Left lung (tissue), 10 donors: Measurements from ENCODE around the gene MRGPRX2. TPM values are rescaled to one million over a fixed set of nuclear protein-coding genes. Genes with fewer than 3 reads are reported as not detected.

Experiments used
- ATAC-seq: fragments of 200-7000 bp; cut with Tn5 transposase; one replicate; pipeline ENCODE4 v1.9.1; 2020; ENCODE audit warnings: moderate library complexity
- DNase-seq, 4 donors: peaks; one replicate each; pipeline ENCODE4 v3.0.0-alpha.2; 2013 to 2020
- H3K27ac ChIP-seq, 2 donors: fragments of 200-600 bp; sonication (generic) in 1 of 2; one replicate each; pipeline versions ENCODE4 v1.5.0 to v1.8.0; 2020 to 2021
- H3K27me3 ChIP-seq, 2 donors: fragments of 200-600 bp; sonication (generic) in 1 of 2; one replicate each; pipeline versions ENCODE4 v1.5.0 to v1.8.0; 2020 to 2021
- H3K36me3 ChIP-seq, 2 donors: fragments of 200-600 bp; sonication (generic) in 1 of 2; one replicate each; pipeline versions ENCODE4 v1.5.0 to v1.8.0; 2020 to 2021
- H3K4me1 ChIP-seq, 2 donors: fragments of 200-600 bp; one replicate each; pipeline ENCODE4 v1.8.0; 2021
- H3K4me3 ChIP-seq, 2 donors: fragments of 200-600 bp; sonication (generic) in 1 of 2; one replicate each; pipeline versions ENCODE4 v1.5.0 to v1.8.0; 2020 to 2021; ENCODE audit warnings: mild to moderate bottlenecking in 1 of 2
- H3K9me3 ChIP-seq, 2 donors: fragments of 200-600 bp; sonication (generic) in 1 of 2; one replicate each; pipeline versions ENCODE4 v1.5.0 to v1.8.0; 2020 to 2021
- CTCF ChIP-seq, 2 donors: fragments of 200-600 bp; sonication (generic) in 1 of 2; IDR thresholded peaks; one replicate each; pipeline versions ENCODE4 v1.5.0 to v1.8.0; 2021; ENCODE audit warnings: antibody characterized with exemption in 2 of 2
- intact Hi-C, 2 donors: fragments of 100-400 bp; cut with DNase I; formaldehyde crosslinking; loops; one replicate each; pipeline versions ENCODE4 v1.11.2 to v1.14.2; 2022
- polyA plus RNA-seq, 6 donors: library from polyadenylated mRNA; unstranded; fragments of 120-200 nt; gene quantifications; one replicate each; pipeline ENCODE4 v1.2.1, GENCODE V29; 2013; ENCODE audit not compliant: insufficient read length in 6 of 6
- total RNA-seq, 2 donors: library from RNA; stranded (reverse); fragmentation: NEBNext Ultra II Directional; extraction: Animal tissue kit (Norgen Biotek cat#: 25700); gene quantifications; one replicate each; pipeline ENCODE4 v1.2.1, GENCODE V29; 2021
- donor health status: DM: no; HTN: yes; CAD: no.
- donor health status: DM: no; HTN: no; CAD: no.

The MRGPRX2 gene
- total and polyA plus RNA-seq, 8 donors, result not detected

- DNase-seq, result no peak
- peak; percentile 85 for ATAC-seq
- no peak overlapping the region for H3K4me3 ChIP-seq
- H3K27ac ChIP-seq, result no peak overlapping the region
- no peaks in the 10 kb centered on the region for H3K27me3 ChIP-seq
- no peaks in the 10 kb centered on the region for H3K36me3 ChIP-seq
- intact Hi-C loops, result no loop called here
- H3K9me3 ChIP-seq, result peaks cover 0 to 3% of the 10 kb centered on the region in 2 donors
- no peak for TF ChIP-seq CTCF (IDR thresholded peaks at IDR 0.05)
- H3K4me1 ChIP-seq, result no peaks in the 10 kb centered on the region
These were observed 41.4 kb upstream of the MRGPRX2 start for GRCh38 chr11:19101796-19102520.

GRCh38 chr11:19100885-19101284 lies 40.4 kb upstream of the MRGPRX2 start:
- peaks cover 0 to 3% of the 10 kb centered on the region in 2 donors for H3K9me3 ChIP-seq
- no peak overlapping the region for H3K27ac ChIP-seq
- no peaks in the 10 kb centered on the region for H3K36me3 ChIP-seq
- ATAC-seq, result no peak
- no peaks in the 10 kb centered on the region for H3K4me1 ChIP-seq
- H3K27me3 ChIP-seq, result no peaks in the 10 kb centered on the region
- no peak for DNase-seq
- TF ChIP-seq CTCF (IDR thresholded peaks at IDR 0.05), result no peak
- no peak overlapping the region for H3K4me3 ChIP-seq
- intact Hi-C loops, result no loop called here

- no peak for ATAC-seq
- Histone ChIP-seq H3K9me3 (peaks cover 0 to 3% of the 10 kb centered on the region in 2 donors), H3K4me1 (no peaks in the 10 kb centered on the region), H3K27ac (no peak overlapping the region), H3K27me3 (no peaks in the 10 kb centered on the region), H3K36me3 (no peaks in the 10 kb centered on the region), H3K4me3 (no peak overlapping the region)
- DNase-seq, result no peak
- intact Hi-C loops, result no loop called here
- no peak for TF ChIP-seq CTCF (IDR thresholded peaks at IDR 0.05)
These were observed 38.6 kb upstream of the MRGPRX2 start for GRCh38 chr11:19099093-19099492.

DNA sequence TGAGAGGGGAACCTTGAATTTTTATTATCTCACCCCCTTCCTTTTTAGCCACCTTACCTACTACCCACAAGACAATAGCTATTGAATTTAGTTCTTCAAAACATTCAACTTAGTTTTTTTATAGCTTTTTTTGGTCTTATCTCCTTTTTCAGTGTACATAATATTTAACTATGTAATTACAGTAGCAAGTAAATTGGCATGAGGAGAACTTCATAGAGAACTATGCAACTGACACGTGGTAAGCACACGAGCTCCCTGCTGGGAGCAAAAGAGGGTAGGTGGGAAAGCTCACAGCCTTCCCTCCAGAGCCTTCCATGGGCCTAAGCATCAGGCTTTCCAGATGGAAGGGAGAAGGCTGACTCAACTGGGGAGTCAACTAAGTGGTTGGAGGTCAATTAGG lies 34.3 kb upstream of the MRGPRX2 start:
- ATAC-seq (no peak), DNase-seq (no peak)
- Histone ChIP-seq H3K27ac (no peak overlapping the region), H3K4me3 (no peak overlapping the region), H3K36me3 (no peaks in the 10 kb centered on the region), H3K4me1 (no peaks in the 10 kb centered on the region), H3K9me3 (no peaks in the 10 kb centered on the region), H3K27me3 (no peaks in the 10 kb centered on the region)
- intact Hi-C loops, result no loop called here
- no peak for TF ChIP-seq CTCF (IDR thresholded peaks at IDR 0.05)

- TF ChIP-seq CTCF (IDR thresholded peaks at IDR 0.05), result no peak
- intact Hi-C loops, result no loop called here
- no peaks in the 10 kb centered on the region for H3K36me3 ChIP-seq
- H3K4me1 ChIP-seq, result no peaks in the 10 kb centered on the region
- no peaks in the 10 kb centered on the region for H3K27me3 ChIP-seq
- ATAC-seq (no peak), DNase-seq (no peak)
- H3K9me3 ChIP-seq, result no peaks in the 10 kb centered on the region
- H3K27ac ChIP-seq, result no peak overlapping the region
- H3K4me3 ChIP-seq, result no peak overlapping the region
These were observed 33.5 kb upstream of the MRGPRX2 start for GRCh38 chr11:19093976-19094375.
